Naive thymus-derived CD4-positive, alpha-beta T cell (primary cell): ENCODE results near the gene MTM1. TPM values are rescaled to one million over a fixed set of nuclear protein-coding genes. Genes with fewer than 3 reads are reported as not detected.
A peak's percentile ranks its signal among the peaks of the same experiment; 100 is the strongest.

ENCODE experiments used
- ATAC-seq: fragments of 150-1000 bp; cut with Tn5 transposase; 2 replicates; pipeline ENCODE4 v1.10.0; 2021; ENCODE audit warnings: mild to moderate bottlenecking, moderate library complexity
- CTCF ChIA-PET: fragments of 350-600 bp; sonication (Branson Sonifier 250); formaldehyde crosslinking; loops from one replicate; lab custom pipeline; 2021; ENCODE audit warnings: antibody characterized with exemption; lab: Charles Lee
- POLR2A ChIA-PET: fragments of 350-600 bp; sonication (Branson Sonifier 250); formaldehyde crosslinking; loops from one replicate; lab custom pipeline; 2021; ENCODE audit warnings: antibody characterized with exemption, inconsistent platforms; lab: Charles Lee
- DNase-seq, 9 donors: peaks; one replicate each; pipeline versions ENCODE4 v3.0.0 to v3.0.0-alpha.2; 2020 to 2022; ENCODE audit warnings: mixed read lengths in 1 of 9
- H3K27ac ChIP-seq: one replicate; pipeline ENCODE4 v1.7.0; 2013; ENCODE audit warnings: mild to moderate bottlenecking, low read depth, low read length, moderate library complexity
- H3K27me3 ChIP-seq, 2 donors: one replicate each; pipeline ENCODE4 v1.7.0; 2013; ENCODE audit warnings: low read length in 2 of 2, mild to moderate bottlenecking in 2 of 2, moderate library complexity in 2 of 2; ENCODE audit not compliant: control insufficient read depth in 2 of 2, insufficient read depth in 2 of 2
- H3K36me3 ChIP-seq, 3 experiments: 1 replicate in 2 of 3; 2 replicates in 1 of 3; pipeline ENCODE4 v1.7.0; 2013; ENCODE audit warnings: low read length in 3 of 3, mild to moderate bottlenecking in 3 of 3, moderate library complexity in 1 of 3; ENCODE audit not compliant: insufficient read depth in 3 of 3, control insufficient read depth in 2 of 3
- H3K4me1 ChIP-seq, 2 donors: one replicate each; pipeline ENCODE4 v1.7.0; 2013; ENCODE audit warnings: low read length in 2 of 2, mild to moderate bottlenecking in 2 of 2, moderate library complexity in 1 of 2; ENCODE audit not compliant: control insufficient read depth in 2 of 2, insufficient read depth in 2 of 2
- H3K4me3 ChIP-seq: 2 replicates; pipeline ENCODE4 v1.7.0; 2013; ENCODE audit warnings: mild to moderate bottlenecking, low read length
- H3K9me3 ChIP-seq, 3 experiments: 1 replicate in 2 of 3; 2 replicates in 1 of 3; pipeline ENCODE4 v1.7.0; 2013; ENCODE audit warnings: low read length in 3 of 3; ENCODE audit not compliant: control insufficient read depth in 2 of 3
- H3K27ac Mint-ChIP-seq, 9 donors: one replicate each; pipeline ENCODE4 v1.8.0; 2020 to 2022; ENCODE audit warnings: mixed read lengths in 9 of 9, mild to moderate bottlenecking in 8 of 9, moderate library complexity in 5 of 9, inconsistent platforms in 2 of 9
- H3K27me3 Mint-ChIP-seq, 5 donors: one replicate each; pipeline ENCODE4 v1.8.0; 2021 to 2022; ENCODE audit warnings: mixed read lengths in 5 of 5, mild to moderate bottlenecking in 1 of 5
- H3K36me3 Mint-ChIP-seq, 5 donors: one replicate each; pipeline ENCODE4 v1.8.0; 2020 to 2022; ENCODE audit warnings: mixed read lengths in 5 of 5, mild to moderate bottlenecking in 3 of 5, inconsistent platforms in 1 of 5
- H3K4me1 Mint-ChIP-seq, 7 donors: one replicate each; pipeline ENCODE4 v1.8.0; 2020 to 2022; ENCODE audit warnings: mixed read lengths in 7 of 7, mild to moderate bottlenecking in 3 of 7, inconsistent platforms in 1 of 7
- H3K4me3 Mint-ChIP-seq, 10 donors: one replicate each; pipeline ENCODE4 v1.8.0; 2020 to 2022; ENCODE audit warnings: mild to moderate bottlenecking in 10 of 10, mixed read lengths in 10 of 10, moderate library complexity in 6 of 10, inconsistent platforms in 2 of 10
- H3K9me3 Mint-ChIP-seq, 11 donors: one replicate each; pipeline ENCODE4 v1.8.0; 2020 to 2022; ENCODE audit warnings: mixed read lengths in 11 of 11, mild to moderate bottlenecking in 4 of 11, inconsistent platforms in 1 of 11, moderate library complexity in 1 of 11
- intact Hi-C, 2 donors: fragments of 100-400 bp; cut with micrococcal nuclease; formaldehyde crosslinking; loops; one replicate each; pipeline ENCODE4 v1.15.1; 2023
- polyA plus RNA-seq, 2 donors: library from polyadenylated mRNA; unstranded; fragments of 300-500 nt; fragmentation: Illumina TruSeq; gene quantifications; one replicate each; pipeline ENCODE4 v1.2.3, GENCODE V29; 2021
- total RNA-seq, 6 experiments: library from RNA in 5 of 6; stranded (reverse) in 5 of 6; gene quantifications; 1 replicate in 5 of 6; 2 replicates in 1 of 6; pipeline ENCODE4 v1.2.3 and lab custom pipeline; 2021 to 2026

Gene MTM1
- total and polyA plus RNA-seq, 7 experiments from 2014 or later: 11.9 to 34.7 (median 24.6) TPM

- H3K9me3 Mint-ChIP-seq: peaks cover 0 to 19% (median 8%) of the 10 kb centered on the region in 11 donors
- intact Hi-C loops: no loop called here
- no peak overlapping the region for H3K4me3 ChIP-seq
- no peaks in the 10 kb centered on the region for H3K4me1 Mint-ChIP-seq
- peaks cover 0 to 7% (median 0%) of the 10 kb centered on the region in 5 donors for H3K36me3 Mint-ChIP-seq
- no peak overlapping the region for H3K4me3 Mint-ChIP-seq
- H3K27me3 Mint-ChIP-seq: no peaks in the 10 kb centered on the region
- H3K27ac Mint-ChIP-seq: no peak overlapping the region
- ChIA-PET CTCF (no interaction called here), POLR2A (no interaction called here)
- ATAC-seq (no peak), DNase-seq (no peak)
- no peaks in the 10 kb centered on the region for H3K36me3 ChIP-seq
- H3K9me3 ChIP-seq: no peaks in the 10 kb centered on the region
- no peaks in the 10 kb centered on the region for H3K4me1 ChIP-seq
- H3K27ac ChIP-seq: no peak overlapping the region
- no peaks in the 10 kb centered on the region for H3K27me3 ChIP-seq
Observed at GRCh38 chrX:150530821-150531220, 37.6 kb upstream of the MTM1 start.

- peaks cover 0 to 7% (median 0%) of the 10 kb centered on the region in 5 donors for H3K36me3 Mint-ChIP-seq
Observed at GRCh38 chrX:150531467-150531866, 37.0 kb upstream of the MTM1 start.

GRCh38 chrX:150533863-150534262 is 34.6 kb upstream of the MTM1 start:
- H3K27me3 ChIP-seq: no peaks in the 10 kb centered on the region
- H3K9me3 Mint-ChIP-seq: peaks cover 0 to 37% (median 11%) of the 10 kb centered on the region in 11 donors
- no peaks in the 10 kb centered on the region for H3K36me3 ChIP-seq
- intact Hi-C loops: no loop called here
- H3K9me3 ChIP-seq: no peaks in the 10 kb centered on the region
- H3K4me1 ChIP-seq: no peaks in the 10 kb centered on the region
- peaks cover 0 to 7% (median 0%) of the 10 kb centered on the region in 5 donors for H3K36me3 Mint-ChIP-seq
- ATAC-seq (no peak), DNase-seq (no peak)
- no peak overlapping the region for H3K4me3 Mint-ChIP-seq
- H3K4me1 Mint-ChIP-seq: no peaks in the 10 kb centered on the region
- CTCF ChIA-PET: no interaction called here
- H3K27ac Mint-ChIP-seq: no peak overlapping the region
- POLR2A ChIA-PET: no interaction called here
- no peak overlapping the region for H3K4me3 ChIP-seq
- H3K27ac ChIP-seq: no peak overlapping the region
- H3K27me3 Mint-ChIP-seq: no peaks in the 10 kb centered on the region

More at GRCh38 chrX:150531467-150531866, 37.0 kb upstream of the MTM1 start:
- POLR2A ChIA-PET: no interaction called here
- ATAC-seq: no peak
- Mint-ChIP-seq H3K9me3 (peaks cover 0 to 26% (median 11%) of the 10 kb centered on the region in 11 donors), H3K27me3 (no peaks in the 10 kb centered on the region), H3K27ac (no peak overlapping the region), H3K4me1 (no peaks in the 10 kb centered on the region), H3K4me3 (no peak overlapping the region)
- no peaks in the 10 kb centered on the region for H3K4me1 ChIP-seq
- H3K36me3 ChIP-seq: no peaks in the 10 kb centered on the region
- intact Hi-C loops: no loop called here
- no peak for DNase-seq
- H3K27ac ChIP-seq: no peak overlapping the region
- no peak overlapping the region for H3K4me3 ChIP-seq
- H3K27me3 ChIP-seq: no peaks in the 10 kb centered on the region
- no peaks in the 10 kb centered on the region for H3K9me3 ChIP-seq
- CTCF ChIA-PET: no interaction called here

- CTCF ChIA-PET: interaction anchor here (0.9 kb wide), 1 partner anchor 10 kb away, joined by 3 read pairs; no protein-coding TSS in a partner anchor
- no peak overlapping the region for H3K4me3 ChIP-seq
- H3K27ac ChIP-seq: no peak overlapping the region
- Mint-ChIP-seq H3K27me3 (no peaks in the 10 kb centered on the region), H3K27ac (no peak overlapping the region), H3K9me3 (peaks cover 0 to 37% (median 11%) of the 10 kb centered on the region in 11 donors), H3K4me1 (no peaks in the 10 kb centered on the region), H3K4me3 (no peak overlapping the region), H3K36me3 (peaks cover 0 to 7% (median 0%) of the 10 kb centered on the region in 5 donors)
- H3K9me3 ChIP-seq: no peaks in the 10 kb centered on the region
- DNase-seq (no peak), ATAC-seq (no peak)
- intact Hi-C loops: no loop called here
- no peaks in the 10 kb centered on the region for H3K4me1 ChIP-seq
- POLR2A ChIA-PET: no interaction called here
- no peaks in the 10 kb centered on the region for H3K27me3 ChIP-seq
- H3K36me3 ChIP-seq: no peaks in the 10 kb centered on the region
Observed at GRCh38 chrX:150536455-150537116, 31.8 kb upstream of the MTM1 start.

- Histone ChIP-seq H3K36me3 (no peaks in the 10 kb centered on the region), H3K27me3 (no peaks in the 10 kb centered on the region), H3K4me3 (no peak overlapping the region), H3K4me1 (no peaks in the 10 kb centered on the region), H3K27ac (no peak overlapping the region), H3K9me3 (no peaks in the 10 kb centered on the region)
- CTCF ChIA-PET: no interaction called here
- Mint-ChIP-seq H3K4me3 (no peak overlapping the region), H3K27me3 (no peaks in the 10 kb centered on the region), H3K9me3 (peaks cover 0 to 37% (median 11%) of the 10 kb centered on the region in 11 donors), H3K4me1 (no peaks in the 10 kb centered on the region), H3K36me3 (peaks cover 0 to 7% (median 0%) of the 10 kb centered on the region in 5 donors), H3K27ac (no peak overlapping the region)
- ATAC-seq: no peak
- POLR2A ChIA-PET: no interaction called here
- intact Hi-C loops: no loop called here
- no peak for DNase-seq
Observed at GRCh38 chrX:150537851-150538250, 30.6 kb upstream of the MTM1 start.

DNA sequence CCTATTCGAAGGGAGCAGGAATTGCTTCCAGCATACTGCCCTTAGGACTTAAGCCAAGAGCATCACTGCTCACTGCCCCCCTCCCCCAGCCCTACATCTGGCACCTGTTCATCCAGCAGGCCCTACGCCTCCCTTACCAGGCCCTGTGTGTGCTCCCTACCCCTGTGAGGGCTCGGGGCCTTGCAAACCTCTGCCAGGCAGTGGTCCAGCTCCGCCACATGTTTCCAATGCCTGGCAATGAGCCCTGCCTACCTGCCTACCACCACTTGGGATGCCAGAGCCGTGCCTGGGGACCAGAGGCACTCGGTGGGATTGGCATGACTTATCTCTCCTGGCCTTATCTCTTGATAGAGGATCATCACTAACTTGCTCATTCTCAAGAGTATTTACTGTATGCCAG is 27.5 kb upstream of the MTM1 start:
- peaks cover 0 to 16% (median 1%) of the 10 kb centered on the region in 11 donors for H3K9me3 Mint-ChIP-seq
- no peaks in the 10 kb centered on the region for H3K27me3 ChIP-seq
- H3K27me3 Mint-ChIP-seq: no peaks in the 10 kb centered on the region
- H3K4me3 Mint-ChIP-seq: peak overlapping the region in 1 of 10 donors; percentile 48
- H3K9me3 ChIP-seq: no peaks in the 10 kb centered on the region
- H3K4me1 Mint-ChIP-seq: peaks cover 0 to 12% (median 3%) of the 10 kb centered on the region in 7 donors
- ATAC-seq: no peak
- POLR2A ChIA-PET: no interaction called here
- intact Hi-C loops: no loop called here
- peaks cover 0 to 1% (median 0%) of the 10 kb centered on the region in 5 donors for H3K36me3 Mint-ChIP-seq
- no peak overlapping the region for H3K27ac ChIP-seq
- no peak overlapping the region for H3K27ac Mint-ChIP-seq
- no peak overlapping the region for H3K4me3 ChIP-seq
- no peaks in the 10 kb centered on the region for H3K36me3 ChIP-seq
- CTCF ChIA-PET: no interaction called here
- DNase-seq: no peak
- peaks cover 0 to 3% of the 10 kb centered on the region in 2 donors for H3K4me1 ChIP-seq

- intact Hi-C loops: no loop called here
- CTCF ChIA-PET: interaction anchor here (1.1 kb wide), 1 partner anchor 43 kb away, joined by 3 read pairs; no protein-coding TSS in a partner anchor
- H3K9me3 Mint-ChIP-seq: peaks cover 0 to 1% (median 0%) of the 10 kb centered on the region in 11 donors
Observed at GRCh38 chrX:150542846-150543229, 25.6 kb upstream of the MTM1 start.

More at GRCh38 chrX:150542846-150543229, 25.6 kb upstream of the MTM1 start:
- Mint-ChIP-seq H3K36me3 (no peaks in the 10 kb centered on the region), H3K27me3 (no peaks in the 10 kb centered on the region), H3K27ac (no peak overlapping the region), H3K4me1 (peaks cover under 1 to 25% (median 15%) of the 10 kb centered on the region in 7 donors), H3K4me3 (no peak overlapping the region)
- H3K4me1 ChIP-seq: peaks cover 9 to 11% of the 10 kb centered on the region in 2 donors
- ATAC-seq (no peak), DNase-seq (no peak)
- H3K36me3 ChIP-seq: no peaks in the 10 kb centered on the region
- H3K27me3 ChIP-seq: no peaks in the 10 kb centered on the region
- H3K4me3 ChIP-seq: no peak overlapping the region
- POLR2A ChIA-PET: interaction anchor here (0.7 kb wide), 1 partner anchor 93 kb away, joined by 3 read pairs; no protein-coding TSS in a partner anchor
- H3K27ac ChIP-seq: no peak overlapping the region
- no peaks in the 10 kb centered on the region for H3K9me3 ChIP-seq
